Measurements from ENCODE around the gene KRT28.

- TF ChIP-seq CTCF (IDR thresholded peaks at IDR 0.05; ENCODE audit: extremely low read depth in 1 of 2, insufficient read depth in 1 of 2, low read depth in 1 of 2, low read length in 2 of 2) (no peak), POLR2AphosphoS5 (IDR thresholded peaks at IDR 0.05; ENCODE audit: insufficient read depth, low read depth, low read length) (no peak)
Observed at GRCh38 chr17:40822132-40822812, 22.5 kb upstream of the KRT28 start, which contains the start of gene KRT10.

Data from endothelial cell of umbilical vein (primary cell).